ENCODE measurements around the gene GRIN1.
A peak's percentile ranks its signal among the peaks of the same experiment; 100 is the strongest.

GRCh38 chr9:137205126-137206069 lies 66.4 kb downstream of the GRIN1 start, which contains the start of the genes NDOR1 and TMEM203:
- TF ChIP-seq POLR2A (IDR thresholded peaks at IDR 0.05; ENCODE audit: low read depth, low read length), result peak; percentile 84
- TF ChIP-seq TAF1 (IDR thresholded peaks at IDR 0.05; ENCODE audit: low read depth, low read length), result peak; percentile 64
- peak; percentile 49; the same call in 1 of the 2 replicates for TF ChIP-seq POLR2AphosphoS5 (IDR thresholded peaks at IDR 0.05; ENCODE audit: low read depth, low read length)
- TF ChIP-seq SPI1 (IDR thresholded peaks at IDR 0.05; ENCODE audit: low read depth, low read length), result no peak
